ENCODE data around the gene STX12. TPM values are rescaled to one million over a fixed set of nuclear protein-coding genes. Genes with fewer than 3 reads are reported as not detected.

STX12 gene
- total and polyA plus RNA-seq, 2 experiments from 2014 or later: 56.6 to 86.7 TPM

DNA sequence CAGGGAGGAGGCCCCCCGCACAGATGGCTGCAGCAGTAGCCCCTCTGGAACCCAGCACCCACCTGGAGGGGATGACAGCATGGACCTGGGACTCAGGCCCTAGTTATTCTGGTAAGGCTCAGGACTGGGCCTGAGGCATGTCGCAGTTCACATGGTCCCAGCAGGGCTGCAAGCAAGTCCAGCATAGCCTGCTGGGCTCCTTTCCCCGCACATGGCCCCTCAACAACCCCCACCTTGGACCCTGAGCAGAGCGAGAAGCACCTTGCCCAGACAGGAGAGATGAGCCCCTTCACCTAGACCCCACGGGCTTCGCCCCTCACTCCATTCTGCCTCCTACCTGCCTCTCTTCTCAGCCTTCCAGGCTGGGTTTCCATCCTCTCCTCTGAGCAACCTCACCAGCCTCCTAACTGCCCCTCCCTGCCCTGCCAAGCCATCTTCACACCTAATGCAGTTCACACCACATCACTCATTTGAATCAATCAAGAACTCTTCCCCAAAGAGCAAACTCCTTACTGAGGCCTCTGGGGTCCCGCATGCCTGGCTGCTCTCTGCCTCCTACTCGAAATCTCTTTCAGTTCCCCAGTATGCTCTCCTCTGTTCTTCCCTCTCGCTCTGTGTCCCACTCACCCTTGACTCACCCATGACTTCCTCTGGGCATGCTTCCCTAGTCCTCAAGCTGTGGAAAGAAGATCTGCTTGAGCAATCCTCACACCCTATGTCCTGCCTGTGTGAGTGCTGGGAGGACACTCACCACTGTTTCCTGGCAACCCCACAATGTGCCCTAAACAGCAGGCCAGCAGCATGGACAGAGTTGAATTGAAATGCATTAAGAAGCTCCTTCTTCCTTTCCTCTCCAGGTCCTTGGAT lies 89.9 kb downstream of the STX12 start:
- Histone ChIP-seq H3K4me2 (ENCODE audit: unreplicated experiment) (peak overlapping the region; percentile 79), H3K36me3 (ENCODE audit: low read depth) (no peaks in the 10 kb centered on the region), H3K9ac (peak overlapping the region; percentile 85), H3K79me2 (ENCODE audit: insufficient read depth) (no peaks in the 10 kb centered on the region), H2AFZ (peak overlapping the region; percentile 65), H3K4me1 (ENCODE audit: insufficient read depth) (peaks cover 20% of the 10 kb centered on the region), H3K4me3 (peak overlapping the region; percentile 49), H3K9me3 (ENCODE audit: low read depth) (no peaks in the 10 kb centered on the region), H3F3A (ENCODE audit: insufficient read depth) (peaks cover 10% of the 10 kb centered on the region; the same call in 1 of the 2 replicates), H4K20me1 (ENCODE audit: insufficient read depth) (no peaks in the 10 kb centered on the region), H3K27ac (peak overlapping the region; percentile 99), H3K27me3 (replicated peaks; ENCODE audit: insufficient read depth) (no peaks in the 10 kb centered on the region), H3K9me2 (ENCODE audit: insufficient read depth) (no peaks in the 10 kb centered on the region)
- peak; percentile 100 for DNase-seq
- no peak for TF ChIP-seq EZH2 (IDR thresholded peaks at IDR 0.05; ENCODE audit: insufficient read depth, poor library complexity, severe bottlenecking)
- TF ChIP-seq EZH2phosphoT487 (IDR thresholded peaks at IDR 0.05; ENCODE audit: insufficient read depth, low read depth): no peak
- in situ Hi-C loops (cut with MboI): no loop called here
- 42 to 45% methylated on average over 8 to 9 of the region's 9 CpGs for WGBS, 2 experiments (ENCODE audit: low coverage in 1 of 2, low lambda C conversion rate in 2 of 2, missing lambda C conversion rate in 2 of 2)

GRCh38 chr1:27863538-27863915 lies 90.5 kb downstream of the STX12 start:
- H3K79me2 ChIP-seq (ENCODE audit: insufficient read depth): no peaks in the 10 kb centered on the region
- no peak for DNase-seq
- H3K9me2 ChIP-seq (ENCODE audit: insufficient read depth): no peaks in the 10 kb centered on the region
- H3K4me2 ChIP-seq (ENCODE audit: unreplicated experiment): peak overlapping the region; percentile 42
- peaks cover 20% of the 10 kb centered on the region for H3K4me1 ChIP-seq (ENCODE audit: insufficient read depth)
- TF ChIP-seq EZH2 (IDR thresholded peaks at IDR 0.05; ENCODE audit: insufficient read depth, poor library complexity, severe bottlenecking): no peak
- TF ChIP-seq EZH2phosphoT487 (IDR thresholded peaks at IDR 0.05; ENCODE audit: insufficient read depth, low read depth): no peak
- peak overlapping the region; percentile 99 for H3K27ac ChIP-seq
- H4K20me1 ChIP-seq (ENCODE audit: insufficient read depth): no peaks in the 10 kb centered on the region
- H3K9ac ChIP-seq: peak overlapping the region; percentile 85
- H3K9me3 ChIP-seq (ENCODE audit: low read depth): no peaks in the 10 kb centered on the region
- peak overlapping the region; percentile 65; the same call in 1 of the 2 replicates for H2AFZ ChIP-seq
- peaks cover 10% of the 10 kb centered on the region; the same call in 1 of the 2 replicates for H3F3A ChIP-seq (ENCODE audit: insufficient read depth)
- peak overlapping the region; percentile 4; the same call in 1 of the 2 replicates for H3K4me3 ChIP-seq
- WGBS, 2 experiments (ENCODE audit: low coverage in 1 of 2, low lambda C conversion rate in 2 of 2, missing lambda C conversion rate in 2 of 2): 28 to 58% methylated on average over 1 of the region's 1 CpG
- no peaks in the 10 kb centered on the region for H3K27me3 ChIP-seq (replicated peaks; ENCODE audit: insufficient read depth)
- in situ Hi-C loops (cut with MboI): no loop called here
- H3K36me3 ChIP-seq (ENCODE audit: low read depth): no peaks in the 10 kb centered on the region

DNA sequence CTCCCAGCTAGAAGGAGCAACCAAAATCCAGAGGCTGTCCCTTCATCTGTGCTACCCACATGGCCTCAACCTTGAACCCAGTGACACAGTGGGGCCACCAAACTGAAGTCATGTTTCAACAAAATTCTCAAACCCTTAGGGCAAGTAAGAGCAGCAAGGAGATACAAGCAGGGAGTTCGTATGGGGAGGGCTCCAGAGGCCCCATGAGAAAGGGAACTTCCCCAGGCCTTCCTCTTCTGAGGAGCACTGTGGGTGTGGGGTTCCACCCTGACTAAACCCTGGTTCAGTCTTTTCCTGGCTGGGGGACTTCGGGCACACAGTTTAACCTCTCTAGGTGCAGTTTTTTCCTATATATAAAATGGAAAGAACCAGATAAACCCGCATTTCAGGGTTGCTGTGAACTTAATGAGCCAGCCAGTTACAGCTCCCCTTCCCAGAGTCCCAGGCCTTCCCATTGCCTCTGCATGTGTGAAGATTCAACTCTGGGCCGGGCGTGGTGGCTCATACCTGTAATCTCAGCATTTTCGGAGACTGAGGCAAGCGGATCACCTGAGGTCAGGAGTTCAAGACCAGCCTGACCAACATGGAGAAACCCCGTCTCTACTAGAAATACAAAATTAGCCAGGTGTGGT lies 91.4 kb downstream of the STX12 start:
- DNase-seq: peak; percentile 13
- TF ChIP-seq EZH2 (IDR thresholded peaks at IDR 0.05; ENCODE audit: insufficient read depth, poor library complexity, severe bottlenecking) (no peak), EZH2phosphoT487 (IDR thresholded peaks at IDR 0.05; ENCODE audit: insufficient read depth, low read depth) (no peak)
- no peaks in the 10 kb centered on the region for H3K9me2 ChIP-seq (ENCODE audit: insufficient read depth)
- peak overlapping the region; percentile 65 for H2AFZ ChIP-seq
- no peaks in the 10 kb centered on the region for H3K27me3 ChIP-seq (replicated peaks; ENCODE audit: insufficient read depth)
- H4K20me1 ChIP-seq (ENCODE audit: insufficient read depth): no peaks in the 10 kb centered on the region
- no peak overlapping the region for H3K4me3 ChIP-seq
- in situ Hi-C loops (cut with MboI): no loop called here
- peaks cover 10% of the 10 kb centered on the region; the same call in 1 of the 2 replicates for H3F3A ChIP-seq (ENCODE audit: insufficient read depth)
- H3K9me3 ChIP-seq (ENCODE audit: low read depth): no peaks in the 10 kb centered on the region
- H3K36me3 ChIP-seq (ENCODE audit: low read depth): no peaks in the 10 kb centered on the region
- H3K4me1 ChIP-seq (ENCODE audit: insufficient read depth): peaks cover 20% of the 10 kb centered on the region
- H3K79me2 ChIP-seq (ENCODE audit: insufficient read depth): no peaks in the 10 kb centered on the region
- no peak overlapping the region for H3K4me2 ChIP-seq (ENCODE audit: unreplicated experiment)
- peak overlapping the region; percentile 99 for H3K27ac ChIP-seq
- 92 to 95% methylated on average over 8 of the region's 8 CpGs for WGBS, 2 experiments (ENCODE audit: low coverage in 1 of 2, low lambda C conversion rate in 2 of 2, missing lambda C conversion rate in 2 of 2)
- H3K9ac ChIP-seq: peak overlapping the region; percentile 85

DNA sequence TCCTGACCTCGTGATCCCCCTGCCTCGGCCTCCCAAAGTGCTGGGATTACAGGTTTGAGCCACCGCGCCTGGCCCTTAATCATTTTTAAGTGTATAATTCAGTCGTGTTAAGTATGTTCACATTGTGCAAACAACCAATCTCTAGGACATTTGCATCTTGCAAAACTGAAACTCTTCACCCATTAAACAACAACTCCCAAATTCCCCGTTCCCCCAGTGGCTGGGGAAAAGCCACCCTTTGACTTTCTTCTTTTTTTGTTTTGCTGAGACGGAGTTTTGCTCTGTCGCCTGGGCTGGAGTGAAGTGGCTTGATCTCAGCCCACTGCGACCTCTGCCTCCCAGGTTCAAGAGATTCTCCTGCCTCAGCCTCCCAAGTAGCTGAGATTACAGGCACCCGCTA lies 92.8 kb downstream of the STX12 start:
- DNase-seq: no peak
- H3K36me3 ChIP-seq (ENCODE audit: low read depth): no peaks in the 10 kb centered on the region
- no peak overlapping the region for H3K27ac ChIP-seq
- H3K4me2 ChIP-seq (ENCODE audit: unreplicated experiment): no peak overlapping the region
- WGBS, 2 experiments (ENCODE audit: low coverage in 1 of 2, low lambda C conversion rate in 2 of 2, missing lambda C conversion rate in 2 of 2): 82 to 87% methylated on average over 10 of the region's 10 CpGs
- peaks cover 20% of the 10 kb centered on the region for H3K4me1 ChIP-seq (ENCODE audit: insufficient read depth)
- no peak for TF ChIP-seq EZH2phosphoT487 (IDR thresholded peaks at IDR 0.05; ENCODE audit: insufficient read depth, low read depth)
- TF ChIP-seq EZH2 (IDR thresholded peaks at IDR 0.05; ENCODE audit: insufficient read depth, poor library complexity, severe bottlenecking): no peak
- peaks cover 10% of the 10 kb centered on the region; the same call in 1 of the 2 replicates for H3F3A ChIP-seq (ENCODE audit: insufficient read depth)
- H4K20me1 ChIP-seq (ENCODE audit: insufficient read depth): no peaks in the 10 kb centered on the region
- no peak overlapping the region for H2AFZ ChIP-seq
- H3K79me2 ChIP-seq (ENCODE audit: insufficient read depth): no peaks in the 10 kb centered on the region
- no peak overlapping the region for H3K4me3 ChIP-seq
- H3K9me2 ChIP-seq (ENCODE audit: insufficient read depth): no peaks in the 10 kb centered on the region
- H3K27me3 ChIP-seq (replicated peaks; ENCODE audit: insufficient read depth): no peaks in the 10 kb centered on the region
- H3K9me3 ChIP-seq (ENCODE audit: low read depth): no peaks in the 10 kb centered on the region
- H3K9ac ChIP-seq: no peak overlapping the region
- in situ Hi-C loops (cut with MboI): no loop called here
